GM12872 (cell line): ENCODE results near the gene ARMC12.

Experiments
- CTCF ChIP-seq: IDR thresholded peaks from 3 replicates; pipeline ENCODE4 v1.5.1; 2011; ENCODE audit warnings: low read depth, mild to moderate bottlenecking, low read length, moderate library complexity; ENCODE audit not compliant: insufficient read depth

The ARMC12 gene

GRCh38 chr6:35759426-35759825, 22.6 kb downstream of the ARMC12 start:
- no peak for TF ChIP-seq CTCF

- no peak for TF ChIP-seq CTCF
Observed at GRCh38 chr6:35765739-35766138, 28.9 kb downstream of the ARMC12 start.

GRCh38 chr6:35769211-35769610, 32.4 kb downstream of the ARMC12 start:
- TF ChIP-seq CTCF, result no peak

- no peak for TF ChIP-seq CTCF
Observed at GRCh38 chr6:35771343-35771627, 34.5 kb downstream of the ARMC12 start.

GRCh38 chr6:35774116-35774794, 37.4 kb downstream of the ARMC12 start:
- no peak for TF ChIP-seq CTCF

GRCh38 chr6:35775031-35775430, 38.2 kb downstream of the ARMC12 start:
- no peak for TF ChIP-seq CTCF

- no peak for TF ChIP-seq CTCF
Observed at GRCh38 chr6:35776364-35777215, 39.8 kb downstream of the ARMC12 start, which contains the start of gene CLPSL2. TSS of gene CLPSL2 (plus strand) at chr6:35776598. CDS start at chr6:35776619, 21 bp downstream.
